HG03097 (cell line): ENCODE results near the gene PCDH7.

Experiments
- ATAC-seq: cut with Tn5 transposase; IDR thresholded peaks from one replicate; pipeline ENCODE4 v1.9.1; 2021; ENCODE audit not compliant: unreplicated experiment, low FRiP score

Gene PCDH7

GRCh38 chr4:30720021-30720660 lies at the start of gene PCDH7:
TSS of gene PCDH7 (plus strand) at chr4:30720369. CDS start at chr4:30721423, 1,054 bp downstream.
- ATAC-seq = no peak

GRCh38 chr4:30671926-30672448 lies 48.2 kb upstream of the PCDH7 start:
- no peak for ATAC-seq

GRCh38 chr4:30696191-30696590 lies 24.0 kb upstream of the PCDH7 start:
- ATAC-seq = no peak

GRCh38 chr4:30714408-30715031 lies 5.6 kb upstream of the PCDH7 start:
- no peak for ATAC-seq

GRCh38 chr4:30716158-30716557 lies 4.0 kb upstream of the PCDH7 start:
- ATAC-seq = no peak

- ATAC-seq = no peak
Measured at GRCh38 chr4:30716681-30717207, 3.4 kb upstream of the PCDH7 start.

- ATAC-seq = no peak
Measured at GRCh38 chr4:30717208-30718020, 2.8 kb upstream of the PCDH7 start.

- ATAC-seq = no peak
Measured at GRCh38 chr4:30718021-30718542, 2.1 kb upstream of the PCDH7 start.

- no peak for ATAC-seq
Measured at GRCh38 chr4:30718641-30719453, 1.3 kb upstream of the PCDH7 start.

- no peak for ATAC-seq
Measured at GRCh38 chr4:30719454-30720020, 632 bp upstream of the PCDH7 start.

- ATAC-seq = no peak
Measured at GRCh38 chr4:30720661-30721184, 554 bp downstream of the PCDH7 start.

- no peak for ATAC-seq
Measured at GRCh38 chr4:30721185-30722091, 1.3 kb downstream of the PCDH7 start.

GRCh38 chr4:30722092-30722358 lies 1.9 kb downstream of the PCDH7 start:
- ATAC-seq = no peak

GRCh38 chr4:30722359-30723200 lies 2.4 kb downstream of the PCDH7 start:
- ATAC-seq = no peak

- ATAC-seq = no peak
Measured at GRCh38 chr4:30723201-30723955, 3.2 kb downstream of the PCDH7 start.

GRCh38 chr4:30724247-30724646 lies 4.1 kb downstream of the PCDH7 start:
- ATAC-seq = no peak

GRCh38 chr4:30725562-30725961 lies 5.4 kb downstream of the PCDH7 start:
- ATAC-seq = no peak
